Activated CD8-positive, alpha-beta memory T cell treated with anti-CD3 and anti-CD28 coated beads for 36 hours (primary cell): Measurements from ENCODE around the gene GSG1L. TPM values are rescaled to one million over a fixed set of nuclear protein-coding genes. Genes with fewer than 3 reads are reported as not detected.

ENCODE experiments used
- CTCF ChIA-PET: fragments of 350-600 bp; sonication (Branson Sonifier 250); formaldehyde crosslinking; loops from one replicate; lab custom pipeline; 2021; ENCODE audit warnings: antibody characterized with exemption; lab: Charles Lee
- POLR2A ChIA-PET: fragments of 350-600 bp; sonication (Branson Sonifier 250); formaldehyde crosslinking; loops from one replicate; lab custom pipeline; 2021; ENCODE audit warnings: antibody characterized with exemption; lab: Charles Lee
- total RNA-seq, 2 experiments: library from RNA; stranded (reverse); gene quantifications; one replicate each; pipeline ENCODE4 v1.2.3, GENCODE V29; 2021

The GSG1L gene
- total RNA-seq, 2 experiments from 2014 or later, result not detected

DNA sequence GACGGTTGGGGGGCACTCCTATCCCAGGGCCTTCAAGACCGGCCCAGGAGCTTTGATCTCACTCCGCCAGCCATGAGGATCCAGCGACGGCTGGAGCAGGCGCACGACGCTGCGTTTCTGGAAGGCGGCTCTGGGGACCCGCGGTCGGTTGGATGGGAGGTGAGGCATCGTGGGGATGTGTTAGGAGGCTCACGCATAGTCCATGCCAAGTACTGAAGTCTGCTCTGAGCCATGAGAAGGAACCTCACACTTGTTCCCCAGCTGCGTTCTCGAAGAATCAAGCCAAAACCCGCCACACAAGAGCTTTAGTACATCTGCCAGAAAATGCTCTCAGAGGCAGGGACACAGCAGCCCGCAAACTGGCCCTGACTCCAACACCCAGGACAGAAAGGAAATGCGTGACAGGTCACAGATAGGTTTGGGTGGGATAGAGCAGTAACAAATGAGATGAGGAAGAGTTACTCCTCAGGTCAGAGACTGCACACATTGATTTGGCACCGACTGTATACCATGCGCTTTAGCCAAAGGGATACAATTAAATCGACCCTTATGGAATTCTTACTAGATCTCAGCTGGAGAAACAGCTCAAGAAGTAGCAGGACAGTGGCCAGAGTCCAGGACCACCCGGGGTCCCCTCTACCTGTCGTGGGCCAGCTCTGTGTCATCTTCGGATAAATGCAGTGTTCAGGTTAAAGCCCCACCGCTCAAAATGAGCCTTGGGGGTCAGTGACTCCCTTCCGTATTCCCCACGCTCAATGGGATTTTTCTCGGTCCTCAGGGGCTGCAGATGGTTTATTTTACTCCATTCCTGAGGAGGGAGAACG is 6.7 kb upstream of the GSG1L start:
- POLR2A ChIA-PET, result no interaction called here
- CTCF ChIA-PET, result interaction anchor here (0.9 to 2.6 kb wide), 10 partner anchors 8 to 234 kb away, joined by 3 to 12 read pairs (median 6); no protein-coding TSS in a partner anchor

- ChIA-PET CTCF (interaction anchor here (0.8 kb wide), 1 partner anchor 96 kb away, joined by 3 read pairs; no protein-coding TSS in a partner anchor), POLR2A (no interaction called here)
These were observed 5.5 kb upstream of the GSG1L start for GRCh38 chr16:28068976-28069375.

DNA sequence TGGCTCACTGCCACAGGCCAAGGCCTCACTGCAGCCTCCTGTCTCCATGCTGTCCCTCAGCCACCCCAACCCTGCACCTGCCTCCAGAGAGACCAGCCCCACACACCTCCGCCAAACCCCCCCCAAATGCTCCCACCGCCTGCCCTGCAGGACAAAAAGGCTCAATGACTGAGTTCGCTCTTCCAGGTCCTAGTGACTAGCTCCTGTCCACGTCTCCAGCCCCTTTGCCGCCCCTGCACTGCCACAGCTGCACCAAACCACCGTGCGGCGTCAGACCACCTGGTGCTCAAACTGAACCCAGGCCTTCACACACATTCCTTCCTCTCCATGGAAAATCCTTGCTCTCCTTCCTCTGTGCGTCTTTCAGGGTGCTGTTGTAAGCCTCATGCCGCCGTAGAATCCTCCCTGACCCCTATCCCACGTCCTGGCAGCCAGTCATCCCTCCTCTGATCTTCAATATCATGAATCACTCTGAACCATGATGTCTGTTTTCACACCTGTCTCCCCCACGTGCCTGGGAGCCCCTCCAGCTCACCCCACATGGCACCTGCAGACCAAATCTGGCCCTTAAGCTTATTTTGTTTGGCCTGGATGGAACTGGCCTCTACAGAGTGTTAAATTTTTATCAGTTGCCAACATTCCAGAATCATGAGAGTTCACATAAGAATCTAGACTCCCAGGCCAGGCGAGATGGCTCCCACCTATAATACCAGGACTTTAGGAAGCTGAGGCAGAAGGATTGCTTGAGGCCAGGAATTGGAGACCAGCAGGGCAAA is 4.3 kb upstream of the GSG1L start:
- ChIA-PET POLR2A (no interaction called here), CTCF (interaction anchor here (0.8 kb wide), 1 partner anchor 95 kb away, joined by 3 read pairs; no protein-coding TSS in a partner anchor)

- ChIA-PET POLR2A (no interaction called here), CTCF (interaction anchor here (0.7 kb wide), 1 partner anchor 9 kb away, joined by 3 read pairs; no protein-coding TSS in a partner anchor)
These were observed 1.3 kb upstream of the GSG1L start for GRCh38 chr16:28064706-28065249.

DNA sequence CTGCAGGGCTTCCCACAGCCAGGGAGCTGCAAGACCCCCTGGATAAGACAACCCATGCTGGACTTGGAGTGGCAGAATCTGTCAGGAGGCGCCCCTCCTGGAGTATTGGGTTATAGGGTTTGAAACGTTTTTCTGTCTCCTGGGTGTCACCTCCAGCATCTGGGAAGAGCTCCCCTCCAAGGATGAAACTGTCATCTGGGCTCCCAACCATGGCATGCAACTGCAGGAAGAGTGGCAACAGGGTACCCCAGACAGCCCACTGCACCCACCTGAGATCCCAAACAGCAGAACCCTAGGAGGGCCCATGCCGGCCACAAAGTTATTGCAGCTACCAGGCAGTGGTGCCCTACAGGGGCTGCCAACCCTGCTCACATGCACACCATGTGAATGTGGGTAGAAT is 636 bp upstream of the GSG1L start:
- ChIA-PET POLR2A (no interaction called here), CTCF (interaction anchor here (0.7 kb wide), 1 partner anchor 9 kb away, joined by 3 read pairs; no protein-coding TSS in a partner anchor)

- POLR2A ChIA-PET, result no interaction called here
- CTCF ChIA-PET, result interaction anchor here (2.1 kb wide), 1 partner anchor 8 kb away, joined by 9 read pairs; no protein-coding TSS in a partner anchor
These were observed 530 bp downstream of the GSG1L start for GRCh38 chr16:28062847-28063521.

GRCh38 chr16:28062261-28062846 is 1.2 kb downstream of the GSG1L start:
- POLR2A ChIA-PET, result no interaction called here
- CTCF ChIA-PET, result interaction anchor here (2.1 kb wide), 1 partner anchor 9 kb away, joined by 9 read pairs; no protein-coding TSS in a partner anchor

- POLR2A ChIA-PET, result no interaction called here
- CTCF ChIA-PET, result interaction anchor here (0.6 to 2.1 kb wide), 2 partner anchors 10 to 20 kb away, joined by 4 to 9 read pairs; no protein-coding TSS in a partner anchor
These were observed 2.0 kb downstream of the GSG1L start for GRCh38 chr16:28061352-28062101.

GRCh38 chr16:28059841-28060575 is 3.5 kb downstream of the GSG1L start:
- ChIA-PET CTCF (no interaction called here), POLR2A (no interaction called here)

GRCh38 chr16:28058839-28059589 is 4.5 kb downstream of the GSG1L start:
- CTCF ChIA-PET, result interaction anchor here (1.2 kb wide), 1 partner anchor 12 kb away, joined by 3 read pairs; no protein-coding TSS in a partner anchor
- POLR2A ChIA-PET, result no interaction called here

DNA sequence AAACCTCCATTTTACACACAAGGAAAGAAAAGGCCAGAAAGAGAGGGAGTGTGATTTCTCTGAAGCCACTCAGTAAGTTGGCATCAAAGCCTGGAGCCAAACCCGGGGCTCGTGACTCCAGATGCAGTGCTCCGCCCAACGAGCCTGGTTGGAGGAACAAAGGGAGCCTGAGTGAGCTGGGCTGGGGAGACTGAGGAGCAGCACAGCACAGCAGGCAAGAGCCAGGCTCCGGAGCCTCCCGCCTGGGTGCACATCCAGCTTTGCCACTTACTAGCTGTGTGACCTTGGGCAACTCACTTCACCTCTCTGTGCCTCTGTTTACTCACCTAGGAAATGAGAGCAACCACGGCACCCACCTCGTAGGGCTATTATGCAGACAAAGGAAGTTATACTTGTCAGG is 5.6 kb downstream of the GSG1L start:
- ChIA-PET POLR2A (no interaction called here), CTCF (interaction anchor here (0.6 to 1.2 kb wide), 2 partner anchors 13 to 149 kb away, joined by 3 read pairs; no protein-coding TSS in a partner anchor)

GRCh38 chr16:28053461-28053860 is 10.1 kb downstream of the GSG1L start:
- CTCF ChIA-PET, result no interaction called here
- POLR2A ChIA-PET, result no interaction called here

DNA sequence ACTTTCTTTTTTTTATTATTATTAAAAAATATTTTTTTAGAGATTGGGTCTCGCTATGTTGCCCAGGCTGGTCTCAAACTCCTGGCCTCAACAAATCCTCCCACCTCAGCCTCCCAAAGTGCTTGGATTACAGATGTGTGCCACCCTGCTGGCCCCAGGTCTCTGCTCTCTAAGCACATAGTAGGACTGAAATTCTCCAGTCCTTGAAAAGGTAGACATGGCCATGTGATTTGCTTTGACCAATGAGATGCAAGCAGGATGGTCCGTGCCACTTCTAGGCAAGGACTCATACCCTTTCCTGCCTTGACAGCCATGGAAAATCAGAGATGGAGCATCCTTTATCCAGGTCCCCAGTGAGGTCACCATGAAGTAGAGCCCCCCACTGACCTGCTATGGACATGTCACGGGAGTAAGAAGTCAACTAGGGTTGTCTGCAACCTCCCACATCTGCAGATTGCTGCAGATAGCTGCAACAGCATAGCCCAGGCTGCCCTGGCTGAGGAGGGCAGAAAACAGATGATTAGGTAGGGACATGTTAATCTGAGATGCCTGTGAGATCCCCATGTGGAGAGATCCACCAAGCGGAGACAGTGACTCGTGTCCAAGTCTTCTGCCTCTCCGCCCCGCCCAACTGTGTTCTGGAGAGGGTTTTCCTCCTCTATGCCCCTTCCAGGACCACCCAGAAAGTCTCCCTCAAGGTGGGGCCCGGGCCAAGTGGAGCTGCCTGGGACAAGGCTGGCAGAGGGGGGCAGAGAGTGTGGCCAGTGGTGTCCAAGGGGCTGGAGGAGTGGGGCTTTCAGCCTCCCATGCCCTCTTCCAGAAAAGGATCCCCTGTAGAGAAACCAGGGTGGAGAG is 11.0 kb downstream of the GSG1L start:
- POLR2A ChIA-PET, result no interaction called here
- CTCF ChIA-PET, result no interaction called here

GRCh38 chr16:28051486-28051885 is 12.0 kb downstream of the GSG1L start:
- CTCF ChIA-PET, result no interaction called here

DNA sequence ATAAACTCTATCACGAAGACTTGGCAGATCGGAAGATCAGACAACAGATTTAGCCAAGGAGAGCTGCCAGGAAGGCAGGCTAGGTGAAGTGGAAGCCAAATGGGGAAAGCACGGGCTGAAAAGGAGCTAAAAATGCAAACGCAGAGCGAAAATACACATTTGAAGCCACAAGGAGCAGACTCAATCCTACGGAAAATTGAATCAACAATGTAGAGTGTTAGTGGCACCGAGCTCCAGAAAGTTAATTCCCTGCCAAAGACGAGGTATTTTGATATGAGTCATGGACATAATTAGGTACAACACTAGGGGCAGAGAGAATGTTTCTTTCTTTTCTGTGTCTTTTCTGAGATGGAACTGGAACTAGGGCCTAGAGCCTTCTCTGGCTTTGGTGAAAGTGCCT is 20.7 kb downstream of the GSG1L start:
- POLR2A ChIA-PET, result no interaction called here
- CTCF ChIA-PET, result interaction anchor here (0.6 kb wide), 1 partner anchor 309 kb away, joined by 3 read pairs; no protein-coding TSS in a partner anchor

More at GRCh38 chr16:28051486-28051885, 12.0 kb downstream of the GSG1L start:
- POLR2A ChIA-PET, result no interaction called here
